ENCODE results near the gene SCO1. TPM values are rescaled to one million over a fixed set of nuclear protein-coding genes. Genes with fewer than 3 reads are reported as not detected.
A peak's percentile ranks its signal among the peaks of the same experiment; 100 is the strongest.

The SCO1 gene
- total RNA-seq, 2 donors from 2014 or later: 27.8 to 32.2 TPM

- H3K27me3 Mint-ChIP-seq (ENCODE audit: low read depth): no peaks in the 10 kb centered on the region
- H3K4me1 Mint-ChIP-seq (ENCODE audit: low read depth): no peaks in the 10 kb centered on the region
- peak in 1 of 2 donors; percentile 48 for ATAC-seq (replicated peaks in 1 of 2)
- no peak overlapping the region for H3K4me3 Mint-ChIP-seq
- H3K9me3 Mint-ChIP-seq: no peaks in the 10 kb centered on the region
- no peak for DNase-seq
- peak overlapping the region; percentile 27 for H3K27ac Mint-ChIP-seq
- H3K36me3 Mint-ChIP-seq (ENCODE audit: insufficient read depth in 2 of 2): peaks cover 5 to 8% of the 10 kb centered on the region in 2 donors
These were observed 63.5 kb downstream of the SCO1 start for GRCh38 chr17:10633738-10634379.

DNA sequence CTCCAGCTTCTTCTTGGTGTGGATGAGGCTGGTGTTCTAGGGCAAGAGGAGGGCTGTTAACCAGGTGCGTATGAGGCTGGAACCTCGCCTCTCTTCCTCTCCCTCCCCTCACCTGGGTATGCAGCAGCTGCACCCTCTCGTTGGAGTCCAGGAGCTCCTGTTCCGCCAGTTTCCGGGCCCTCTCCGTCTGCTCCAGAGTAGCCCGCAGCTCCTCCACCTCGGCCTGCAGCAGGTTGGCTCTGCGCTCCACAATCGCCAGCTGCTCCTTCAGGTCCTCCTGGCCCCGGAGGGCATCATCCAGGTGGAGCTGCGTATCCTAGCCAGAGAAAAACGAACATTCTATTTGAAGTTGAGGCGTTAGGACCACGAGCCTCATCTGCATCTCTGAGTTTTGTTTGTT lies 65.6 kb downstream of the SCO1 start:
- H3K4me1 Mint-ChIP-seq (ENCODE audit: low read depth): no peaks in the 10 kb centered on the region
- no peak overlapping the region for H3K27ac Mint-ChIP-seq
- no peaks in the 10 kb centered on the region for H3K27me3 Mint-ChIP-seq (ENCODE audit: low read depth)
- no peaks in the 10 kb centered on the region for H3K9me3 Mint-ChIP-seq
- H3K4me3 Mint-ChIP-seq: no peak overlapping the region
- H3K36me3 Mint-ChIP-seq (ENCODE audit: insufficient read depth in 2 of 2): peaks cover 4 to 5% of the 10 kb centered on the region in 2 donors
- DNase-seq (no peak), ATAC-seq (replicated peaks in 1 of 2) (no peak)

GRCh38 chr17:10631048-10631700 lies 66.2 kb downstream of the SCO1 start:
- no peaks in the 10 kb centered on the region for H3K4me1 Mint-ChIP-seq (ENCODE audit: low read depth)
- no peak for ATAC-seq (replicated peaks in 1 of 2)
- peaks cover 4 to 5% of the 10 kb centered on the region in 2 donors for H3K36me3 Mint-ChIP-seq (ENCODE audit: insufficient read depth in 2 of 2)
- H3K9me3 Mint-ChIP-seq: no peaks in the 10 kb centered on the region
- no peak overlapping the region for H3K27ac Mint-ChIP-seq
- no peaks in the 10 kb centered on the region for H3K27me3 Mint-ChIP-seq (ENCODE audit: low read depth)
- no peak overlapping the region for H3K4me3 Mint-ChIP-seq
- peak; percentile 23 to 32 for DNase-seq

GRCh38 chr17:10629706-10630105 lies 67.6 kb downstream of the SCO1 start:
- no peak overlapping the region for H3K27ac Mint-ChIP-seq
- no peaks in the 10 kb centered on the region for H3K27me3 Mint-ChIP-seq (ENCODE audit: low read depth)
- no peak overlapping the region for H3K4me3 Mint-ChIP-seq

DNA sequence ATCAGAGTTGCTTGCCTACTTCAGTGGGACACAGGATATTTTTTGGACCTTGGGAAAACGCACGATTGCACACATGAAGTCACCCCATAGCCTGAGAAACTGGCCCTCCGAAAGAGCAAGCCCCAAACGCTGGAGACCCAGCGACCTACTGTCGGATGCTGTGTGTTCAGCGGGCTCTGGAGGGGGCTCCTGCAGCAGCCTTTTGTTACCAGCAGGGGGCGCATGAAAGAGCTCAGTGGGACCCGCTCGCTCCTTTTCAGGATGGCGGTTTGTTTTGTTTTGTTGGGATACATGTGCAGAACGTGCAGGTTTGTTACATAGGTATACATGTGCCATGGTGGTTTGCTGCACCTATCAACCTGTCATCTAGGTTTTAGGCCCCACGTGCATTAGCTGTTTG lies 68.6 kb downstream of the SCO1 start:
- H3K27me3 Mint-ChIP-seq (ENCODE audit: low read depth): no peaks in the 10 kb centered on the region
- ATAC-seq (replicated peaks in 1 of 2) (no peak), DNase-seq (peak in 1 of 2 donors; percentile 6)
- H3K4me1 Mint-ChIP-seq (ENCODE audit: low read depth): no peaks in the 10 kb centered on the region
- H3K36me3 Mint-ChIP-seq (ENCODE audit: insufficient read depth in 2 of 2): peaks cover 2 to 5% of the 10 kb centered on the region in 2 donors
- H3K9me3 Mint-ChIP-seq: no peaks in the 10 kb centered on the region
- no peak overlapping the region for H3K4me3 Mint-ChIP-seq
- no peak overlapping the region for H3K27ac Mint-ChIP-seq

More at GRCh38 chr17:10629706-10630105, 67.6 kb downstream of the SCO1 start:
- peaks cover 2 to 5% of the 10 kb centered on the region in 2 donors for H3K36me3 Mint-ChIP-seq (ENCODE audit: insufficient read depth in 2 of 2)
- H3K9me3 Mint-ChIP-seq: no peaks in the 10 kb centered on the region
- DNase-seq (no peak), ATAC-seq (replicated peaks in 1 of 2) (no peak)
- no peaks in the 10 kb centered on the region for H3K4me1 Mint-ChIP-seq (ENCODE audit: low read depth)

DNA sequence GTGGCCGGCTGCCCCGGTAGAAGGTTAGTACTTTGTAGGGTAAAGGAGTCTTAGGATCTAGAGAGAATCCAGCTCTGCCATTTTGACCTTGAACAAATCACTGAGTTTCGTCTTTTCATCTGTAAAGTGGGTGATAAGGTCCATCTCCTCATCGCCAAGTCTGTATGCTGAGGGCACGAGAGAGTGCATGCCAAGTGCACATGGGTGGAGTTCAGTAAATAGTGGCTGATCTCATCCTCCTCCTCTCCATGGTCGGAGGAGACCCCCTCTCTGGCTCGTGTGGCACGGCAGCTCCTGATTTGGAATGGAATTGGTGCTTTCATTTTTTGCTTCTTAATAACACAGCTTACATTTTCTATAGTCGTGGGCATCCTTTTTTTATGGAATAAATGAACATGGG lies 70.9 kb downstream of the SCO1 start:
- Mint-ChIP-seq H3K4me1 (ENCODE audit: low read depth) (no peaks in the 10 kb centered on the region), H3K4me3 (no peak overlapping the region), H3K9me3 (no peaks in the 10 kb centered on the region), H3K36me3 (ENCODE audit: insufficient read depth in 2 of 2) (peaks cover 0 to 5% of the 10 kb centered on the region in 2 donors), H3K27ac (no peak overlapping the region), H3K27me3 (ENCODE audit: low read depth) (no peaks in the 10 kb centered on the region)
- ATAC-seq (replicated peaks in 1 of 2) (no peak), DNase-seq (no peak)

DNA sequence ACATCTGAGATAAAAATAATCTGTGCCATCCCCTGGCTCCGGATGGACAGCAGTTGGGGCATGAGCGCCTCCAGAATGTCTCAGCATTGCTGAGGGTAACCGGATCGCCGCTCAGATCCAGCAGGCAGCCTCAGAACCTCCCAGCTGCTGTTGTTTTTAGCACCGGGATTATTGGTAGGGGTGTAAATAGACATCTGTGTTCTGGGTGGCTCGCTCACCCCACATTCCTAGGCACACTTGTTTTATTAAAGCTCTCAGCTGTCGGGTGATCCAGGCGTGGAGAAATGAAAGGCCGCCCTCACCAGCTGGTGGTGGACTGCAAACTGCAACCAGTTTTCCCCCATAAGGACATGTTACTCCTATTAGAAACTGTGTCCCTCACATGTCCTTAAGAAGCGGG lies 72.4 kb downstream of the SCO1 start:
- DNase-seq (no peak), ATAC-seq (replicated peaks in 1 of 2) (no peak)
- H3K4me1 Mint-ChIP-seq (ENCODE audit: low read depth): no peaks in the 10 kb centered on the region
- H3K4me3 Mint-ChIP-seq: no peak overlapping the region
- H3K36me3 Mint-ChIP-seq (ENCODE audit: insufficient read depth in 2 of 2): peaks cover 0 to 3% of the 10 kb centered on the region in 2 donors
- no peak overlapping the region for H3K27ac Mint-ChIP-seq
- H3K27me3 Mint-ChIP-seq (ENCODE audit: low read depth): no peaks in the 10 kb centered on the region
- no peaks in the 10 kb centered on the region for H3K9me3 Mint-ChIP-seq

GRCh38 chr17:10623737-10624338 lies 73.5 kb downstream of the SCO1 start:
- no peaks in the 10 kb centered on the region for H3K9me3 Mint-ChIP-seq
- no peak overlapping the region for H3K27ac Mint-ChIP-seq
- no peaks in the 10 kb centered on the region for H3K4me1 Mint-ChIP-seq (ENCODE audit: low read depth)
- DNase-seq (no peak), ATAC-seq (replicated peaks in 1 of 2) (no peak)
- no peaks in the 10 kb centered on the region for H3K36me3 Mint-ChIP-seq (ENCODE audit: insufficient read depth in 2 of 2)
- H3K4me3 Mint-ChIP-seq: no peak overlapping the region
- H3K27me3 Mint-ChIP-seq (ENCODE audit: low read depth): no peaks in the 10 kb centered on the region

DNA sequence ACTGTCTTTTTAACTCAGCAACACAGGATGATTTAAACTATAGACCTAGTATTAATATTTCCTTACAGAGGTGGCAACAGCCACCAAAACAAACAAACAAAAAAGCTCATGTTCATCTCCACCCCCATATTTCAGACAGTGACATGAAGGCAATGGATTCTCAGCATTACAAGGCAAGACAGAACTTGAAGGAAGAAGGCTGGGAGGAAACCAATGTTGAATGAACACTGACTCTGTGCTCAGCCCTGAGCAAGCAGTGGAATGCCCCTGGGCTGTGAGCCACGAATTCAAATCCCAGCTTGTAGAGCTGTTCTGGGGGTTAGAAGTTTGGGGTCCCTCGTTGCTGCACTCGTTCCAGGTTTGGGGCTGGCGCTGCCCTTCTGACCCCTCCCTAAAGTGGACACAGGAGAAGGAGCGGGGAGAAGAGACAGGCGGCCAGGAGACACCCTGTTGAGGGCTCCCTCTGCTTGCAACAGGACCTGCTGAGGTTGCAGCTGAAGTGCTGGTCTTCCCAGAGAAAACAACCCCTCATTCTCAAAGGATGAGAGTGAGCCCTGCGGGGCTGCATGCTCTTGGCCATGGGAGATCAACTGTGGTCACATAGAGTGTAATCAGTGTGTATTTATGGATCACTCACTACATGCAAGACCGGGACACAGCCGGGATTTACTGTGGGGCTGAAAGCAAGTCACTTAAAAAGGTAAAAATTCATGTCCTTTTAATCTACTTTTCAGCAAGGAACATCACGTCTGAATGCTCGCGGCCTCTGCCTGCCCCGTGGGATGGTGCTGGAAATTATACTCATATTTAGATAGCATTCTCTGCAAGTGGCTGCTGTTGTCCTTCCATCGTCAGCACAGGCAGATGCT lies 74.5 kb downstream of the SCO1 start:
- Mint-ChIP-seq H3K27me3 (ENCODE audit: low read depth) (no peaks in the 10 kb centered on the region), H3K4me1 (ENCODE audit: low read depth) (no peaks in the 10 kb centered on the region), H3K27ac (no peak overlapping the region), H3K9me3 (no peaks in the 10 kb centered on the region), H3K4me3 (no peak overlapping the region), H3K36me3 (ENCODE audit: insufficient read depth in 2 of 2) (no peaks in the 10 kb centered on the region)
- ATAC-seq (replicated peaks in 1 of 2) (no peak), DNase-seq (no peak)

Other genes starting within 250 kb of the SCO1 start
- not detected for gene MYH4, start 228.0 kb downstream of the SCO1 start, total RNA-seq
- gene MYH1, start 179.0 kb downstream of the SCO1 start, total RNA-seq: not detected
- gene MYH2, start 147.9 kb downstream of the SCO1 start, total RNA-seq: not detected
- 1 to 10 TPM; 4.6 to 5.4 TPM for gene MYH3, start 40.2 kb downstream of the SCO1 start, total RNA-seq
- gene ADPRM, start 61 bp upstream of the SCO1 start, total RNA-seq: 10 to 100 TPM; 22.6 to 28.7 TPM
- gene TMEM220, start 32.5 kb upstream of the SCO1 start, total RNA-seq: 1 to 10 TPM in 1 of 2 donors, under 1 TPM in 1; 0.89 to 1.8 TPM
- gene TMEM238L, start 106.6 kb upstream of the SCO1 start, total RNA-seq: not detected
- not detected for gene PIRT, start 140.6 kb upstream of the SCO1 start, total RNA-seq

All from activated T-cell treated with anti-CD3 and anti-CD28 coated beads, Interleukin-2, amount 50 U/mL, for 72 hours (primary cell).